HCT116 (cell line): ENCODE results near the gene TCEANC. TPM values are rescaled to one million over a fixed set of nuclear protein-coding genes. Genes with fewer than 3 reads are reported as not detected.

Experiments used
- ATAC-seq: fragments of 200-7000 bp; cut with Tn5 transposase; 2 replicates; pipeline ENCODE4 v1.9.1; 2020; ENCODE audit warnings: mild to moderate bottlenecking, moderate library complexity
- BruUV-seq: library from RNA; stranded (reverse); fragments of 400-500 nt; replicated peaks from 2 replicates; lab custom pipeline; 2021; lab: Mats Ljungman, UMichigan
- CTCF ChIA-PET: fragments of 300-600 bp; sonication (Branson Sonifier 250); formaldehyde crosslinking; loops from one replicate; lab custom pipeline; 2021; ENCODE audit warnings: antibody characterized with exemption; lab: Charles Lee
- POLR2A ChIA-PET: fragments of 300-600, 350-600 bp; sonication (Branson Sonifier 250); formaldehyde crosslinking; loops from one replicate; lab custom pipeline; 2021; ENCODE audit warnings: antibody characterized with exemption; lab: Charles Lee
- RAD21 ChIA-PET, 2 experiments: fragments of 300-600 bp; sonication (Branson Sonifier 250); formaldehyde crosslinking; loops; one replicate each; lab custom pipeline; 2023; ENCODE audit warnings: low total read pairs in 2 of 2; ENCODE audit not compliant: uncharacterized antibody in 2 of 2, unreplicated experiment in 2 of 2, low non-redundant PET in 1 of 2; lab: Charles Lee
- DNase-seq: peaks from one replicate; pipeline ENCODE4 v3.0.0-alpha.2; 2010; ENCODE audit warnings: low read depth, low spot score
- H2AFZ ChIP-seq: fragments of 200-600 bp; shearing (Covaris generic), sonication (generic); 2 replicates; pipeline ENCODE4 v1.6.1; 2017; ENCODE audit warnings: low read depth, mixed run types, mixed read lengths, antibody characterized with exemption, low read length; ENCODE audit not compliant: poor library complexity, severe bottlenecking
- H3K27ac ChIP-seq: 2 replicates; pipeline ENCODE4 v1.5.1; 2012; ENCODE audit warnings: low read depth, low read length
- H3K27me3 ChIP-seq: fragments of 200-600 bp; sonication (generic); 2 replicates; pipeline ENCODE4 v1.6.1; 2016; ENCODE audit warnings: mixed run types, low read length, mixed read lengths; ENCODE audit not compliant: insufficient read depth
- H3K36me3 ChIP-seq, 2 experiments: fragments of 200-500 bp in 1 of 2; fragments of 200-600 bp in 1 of 2; sonication (Bioruptor generic) in 1 of 2; sonication (generic) in 1 of 2; 2 replicates each; pipeline versions ENCODE4 v1.5.1 to v1.6.1; 2014 to 2016; ENCODE audit warnings: low read length in 2 of 2, inconsistent platforms in 1 of 2, mixed read lengths in 1 of 2, mixed run types in 1 of 2; ENCODE audit not compliant: insufficient read depth in 2 of 2, control insufficient read depth in 1 of 2
- H3K4me1 ChIP-seq, 2 experiments: fragments of 200-600 bp in 1 of 2; sonication (generic) in 1 of 2; 2 replicates each; pipeline versions ENCODE4 v1.5.1 to v1.6.1; 2012 to 2017; ENCODE audit warnings: low read length in 2 of 2, inconsistent platforms in 1 of 2, mild to moderate bottlenecking in 1 of 2, mixed read lengths in 1 of 2, mixed run types in 1 of 2, moderate library complexity in 1 of 2; ENCODE audit not compliant: insufficient read depth in 2 of 2, control insufficient read depth in 1 of 2
- H3K4me2 ChIP-seq: fragments of 200-600 bp; sonication (generic); 2 replicates; pipeline ENCODE4 v1.6.1; 2017; ENCODE audit warnings: mixed run types, low read length, mixed read lengths
- H3K4me3 ChIP-seq, 2 experiments: fragments of 200-600 bp in 1 of 2; sonication (generic) in 1 of 2; replicated peaks in 1 of 2; 2 replicates each; pipeline ENCODE4 v1.5.1; 2011 to 2016; ENCODE audit warnings: low read length in 2 of 2, control low read depth in 1 of 2, low read depth in 1 of 2, mild to moderate bottlenecking in 1 of 2, mixed read lengths in 1 of 2, mixed run types in 1 of 2
- H3K79me2 ChIP-seq: fragments of 200-600 bp; sonication (generic); 2 replicates; pipeline ENCODE4 v1.6.1; 2017; ENCODE audit warnings: mild to moderate bottlenecking, mixed run types, low read length, moderate library complexity, mixed read lengths; ENCODE audit not compliant: insufficient read depth
- H3K9ac ChIP-seq: fragments of 200-600 bp; sonication (generic); 2 replicates; pipeline ENCODE4 v1.6.1; 2016; ENCODE audit warnings: low read length, mixed read lengths
- H3K9me2 ChIP-seq: fragments of 200-600 bp; sonication (generic), shearing (Covaris generic); 2 replicates; pipeline ENCODE4 v1.6.1; 2017; ENCODE audit warnings: mixed run types, mild to moderate bottlenecking, moderate library complexity; ENCODE audit not compliant: insufficient read depth
- H3K9me3 ChIP-seq, 2 experiments: fragments of 200-500 bp in 1 of 2; fragments of 200-600 bp in 1 of 2; sonication (Bioruptor generic) in 1 of 2; sonication (generic) in 1 of 2; 2 replicates each; pipeline ENCODE4 v1.6.1; 2014 to 2017; ENCODE audit warnings: low read length in 2 of 2, mixed read lengths in 2 of 2, inconsistent platforms in 1 of 2, low read depth in 1 of 2, mild to moderate bottlenecking in 1 of 2, mixed run types in 1 of 2, moderate library complexity in 1 of 2; ENCODE audit not compliant: control insufficient read depth in 1 of 2, insufficient read depth in 1 of 2
- H4K20me1 ChIP-seq: fragments of 200-600 bp; sonication (generic), shearing (Covaris generic); 2 replicates; pipeline ENCODE4 v1.6.1; 2017; ENCODE audit warnings: mixed run types, mild to moderate bottlenecking, moderate library complexity; ENCODE audit not compliant: insufficient read depth
- ATF3 ChIP-seq: IDR thresholded peaks from 2 replicates; pipeline ENCODE4 v1.6.1; 2012
- CBX3 ChIP-seq: IDR thresholded peaks from 2 replicates; pipeline ENCODE4 v1.6.1; 2012; ENCODE audit warnings: low read depth
- CTCF ChIP-seq, 3 experiments: fragments of 200-600 bp in 1 of 3; sonication (generic) in 1 of 3; IDR thresholded peaks in 2 of 3; conservative IDR thresholded peaks in 1 of 3; 2 replicates each; pipeline ENCODE4 v1.5.1; 2012 to 2017; ENCODE audit warnings: low read depth in 2 of 3, low read length in 2 of 3, antibody characterized with exemption in 1 of 3, borderline replicate concordance in 1 of 3, control low read depth in 1 of 3, mild to moderate bottlenecking in 1 of 3, mixed read lengths in 1 of 3, mixed run types in 1 of 3, moderate library complexity in 1 of 3; ENCODE audit not compliant: insufficient read depth in 1 of 3
- EGR1 ChIP-seq: IDR thresholded peaks from 2 replicates; pipeline ENCODE4 v1.6.1; 2012; ENCODE audit warnings: low read depth
- POLR2AphosphoS5 ChIP-seq: IDR thresholded peaks from 2 replicates; pipeline ENCODE4 v1.6.1; 2011; ENCODE audit warnings: mild to moderate bottlenecking, low read depth, low read length, moderate library complexity
- SIN3A ChIP-seq: IDR thresholded peaks from 2 replicates; pipeline ENCODE4 v1.6.1; 2012; ENCODE audit warnings: low read depth
- YY1 ChIP-seq: IDR thresholded peaks from 2 replicates; pipeline ENCODE4 v1.6.1; 2011; ENCODE audit warnings: low read length, low read depth, moderate library complexity, mild to moderate bottlenecking; ENCODE audit not compliant: insufficient replicate concordance; ENCODE audit errors: extremely low read depth
- ZFX ChIP-seq: fragments of 450-650 bp; IDR thresholded peaks from 2 replicates; pipeline ENCODE4 v1.6.1; 2017
- intact Hi-C: fragments of 100-400 bp; cut with micrococcal nuclease; formaldehyde crosslinking; loops from 2 replicates; pipeline ENCODE4 v1.10.0; 2022
- total RNA-seq: library from RNA; stranded (reverse); gene quantifications from one replicate; pipeline ENCODE4 v1.2.1, GENCODE V29; 2021; ENCODE audit not compliant: unreplicated experiment
- TF ChIP-seq, protein P1 (sequence below): IDR thresholded peaks from 2 replicates; pipeline ENCODE4 v1.6.1; 2012

The TCEANC gene
- total RNA-seq, 1 experiment from 2014 or later = 1.2 TPM

DNA sequence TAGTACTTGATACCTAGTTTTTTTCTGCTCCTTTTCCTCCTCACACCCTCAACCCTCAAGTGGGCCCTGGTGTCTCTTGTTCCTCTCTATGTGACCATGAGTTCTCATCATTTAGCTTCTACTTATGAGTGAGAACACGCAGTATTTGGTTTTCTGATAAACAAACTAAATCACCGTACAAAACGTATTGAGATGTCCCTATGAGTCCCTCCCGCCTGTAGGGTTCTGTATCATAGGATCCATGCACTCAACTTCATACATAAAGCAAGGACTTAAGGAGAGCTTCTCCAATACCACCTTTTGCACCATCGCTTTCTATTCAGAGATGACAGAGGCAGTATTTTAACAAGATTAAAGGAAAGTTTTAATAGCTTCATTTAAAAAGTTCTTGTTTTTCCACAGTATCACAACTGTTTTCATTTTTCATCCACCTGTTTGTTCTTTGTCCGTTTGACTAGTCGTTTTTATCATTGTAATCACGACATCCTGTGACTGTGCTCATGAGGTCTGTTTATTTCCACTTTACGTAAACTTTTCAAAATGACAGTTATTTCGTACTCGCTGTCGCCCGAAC lies 35.5 kb downstream of the TCEANC start:
- intact Hi-C loops = no loop called here
- POLR2A ChIA-PET = no interaction called here

GRCh38 chrX:13688958-13689740 lies 36.2 kb downstream of the TCEANC start, which contains the start of gene RAB9A:
Gene RAB9A, plus strand, starts transcription at chrX:13689128. Its CDS starts 19,619 bp downstream, at chrX:13708747.
- Histone ChIP-seq H3K27me3 (no peaks in the 10 kb centered on the region), H3K79me2 (peaks cover 48% of the 10 kb centered on the region), H3K9ac (peak within 1 kb of the TSS; percentile 83), H3K9me2 (no peaks in the 10 kb centered on the region), H4K20me1 (0 out of 2 replicates have a peak, but pooled peaks cover 4% of the 10 kb centered on the region), H3K4me3 (peak within 1 kb of the TSS; percentile 70 to 80), H3K9me3 (no peaks in the 10 kb centered on the region), H3K4me1 (peaks cover 35 to 63% of the 10 kb centered on the region in 2 experiments), H2AFZ (peak within 1 kb of the TSS; percentile 76), H3K27ac (peak within 1 kb of the TSS; percentile 80), H3K4me2 (peak within 1 kb of the TSS; percentile 87), H3K36me3 (no peaks in the 10 kb centered on the region)
- TF ChIP-seq, protein P1, sequence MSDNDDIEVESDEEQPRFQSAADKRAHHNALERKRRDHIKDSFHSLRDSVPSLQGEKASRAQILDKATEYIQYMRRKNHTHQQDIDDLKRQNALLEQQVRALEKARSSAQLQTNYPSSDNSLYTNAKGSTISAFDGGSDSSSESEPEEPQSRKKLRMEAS = peak; percentile 22; the same call in 1 of the 2 replicates
- TF ChIP-seq YY1 (peak; percentile 88), POLR2AphosphoS5 (peak; percentile 89), ZFX (peak; percentile 28; the same call in 1 of the 2 replicates), ATF3 (no peak), CTCF (IDR thresholded peaks at IDR 0.05 in 2 of 3, conservative IDR thresholded peaks at IDR 0.05 in 1 of 3; ENCODE audit: borderline replicate concordance in 1 of 3, insufficient read depth in 1 of 3, low read depth in 2 of 3, low read length in 2 of 3) (no peak), EGR1 (peak; percentile 50), SIN3A (peak; percentile 52)
- ATAC-seq (peak; percentile 81), DNase-seq (peak; percentile 38)
- RAD21 ChIA-PET = no interaction called here
- no TSS peak for BruUV-seq
- CTCF ChIA-PET = no interaction called here
- intact Hi-C loops = no loop called here
- POLR2A ChIA-PET = no interaction called here

More for the DNA sequence above, 35.5 kb downstream of the TCEANC start:
- no peak for DNase-seq
- ATAC-seq = 0 out of 2 replicates have a peak, but pooled peaks have one; percentile 26
- Histone ChIP-seq H3K27me3 (no peaks in the 10 kb centered on the region), H2AFZ (peak overlapping the region; percentile 76), H3K4me1 (peaks cover 28 to 57% of the 10 kb centered on the region in 2 experiments), H4K20me1 (0 out of 2 replicates have a peak, but pooled peaks cover 1% of the 10 kb centered on the region), H3K9me2 (no peaks in the 10 kb centered on the region), H3K9ac (peak overlapping the region; percentile 83), H3K27ac (no peak overlapping the region), H3K79me2 (peaks cover 41% of the 10 kb centered on the region), H3K9me3 (no peaks in the 10 kb centered on the region), H3K4me2 (peak overlapping the region; percentile 87), H3K4me3 (peak overlapping the region; percentile 70 to 80), H3K36me3 (no peaks in the 10 kb centered on the region)
- CTCF ChIA-PET = no interaction called here
- TSS peak; percentile 74 for BruUV-seq
- no peak for TF ChIP-seq CBX3
- RAD21 ChIA-PET = no interaction called here
